NCI-H2171 (cell line): ENCODE results near the gene MAP4K4.

Experiments
- DNase-seq: peaks from one replicate; lab custom pipeline; 2025; lab: John Stamatoyannopoulos, UW

Gene MAP4K4

DNA sequence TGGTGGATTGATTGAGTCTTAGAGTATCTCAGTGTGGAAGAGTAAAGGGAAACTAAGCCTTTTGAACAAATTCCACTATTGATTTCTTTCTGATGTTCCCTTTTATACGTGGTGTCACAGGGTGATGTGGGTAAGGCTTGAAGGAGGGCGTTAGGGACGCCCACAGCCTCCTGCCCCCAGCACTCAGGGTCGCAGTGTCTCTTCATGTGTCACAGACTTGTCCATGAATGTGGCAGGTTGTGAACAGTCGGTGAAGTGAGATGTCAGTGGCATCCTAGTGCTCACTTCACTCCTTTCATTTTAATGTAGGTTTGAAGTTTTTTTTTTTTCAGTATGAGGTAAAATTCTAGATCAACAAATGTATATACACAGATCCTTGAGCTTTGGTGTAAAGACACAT, 171.0 kb downstream of the MAP4K4 start:
- DNase-seq = no peak

DNA sequence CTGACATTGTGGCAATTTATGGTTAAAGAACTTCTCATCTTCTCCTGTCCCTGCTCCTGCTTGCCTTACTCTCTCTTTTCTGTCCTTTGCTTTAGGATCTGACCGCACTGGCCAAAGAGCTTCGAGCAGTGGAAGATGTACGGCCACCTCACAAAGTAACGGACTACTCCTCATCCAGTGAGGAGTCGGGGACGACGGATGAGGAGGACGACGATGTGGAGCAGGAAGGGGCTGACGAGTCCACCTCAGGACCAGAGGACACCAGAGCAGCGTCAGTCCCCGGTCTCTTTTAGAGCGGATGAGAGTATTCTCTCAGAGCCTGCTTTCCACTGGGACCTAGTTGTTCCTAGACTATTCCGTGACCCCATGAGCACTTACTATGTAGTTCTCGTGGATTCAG, 172.0 kb downstream of the MAP4K4 start:
- DNase-seq = no peak

DNA sequence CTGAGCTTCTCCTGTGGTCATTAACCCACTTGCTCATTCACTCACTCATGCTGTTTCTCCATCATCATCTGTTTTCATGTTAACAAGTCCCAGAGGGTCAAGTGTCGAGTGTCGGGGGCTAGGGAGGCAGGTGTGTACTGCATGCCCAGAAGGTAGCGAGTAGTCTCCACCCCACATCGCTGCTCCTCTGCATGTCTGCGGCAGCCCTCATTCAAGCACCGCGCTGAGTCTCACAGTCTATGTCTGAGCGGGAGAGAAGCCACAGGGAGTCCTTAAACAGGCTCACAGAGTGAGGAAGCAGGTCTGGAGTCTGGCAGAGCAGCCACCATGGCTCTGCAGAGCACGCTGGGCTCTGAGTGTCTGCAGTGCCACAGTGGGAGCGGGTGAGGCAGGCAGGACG, 172.9 kb downstream of the MAP4K4 start:
- DNase-seq = no peak

DNA sequence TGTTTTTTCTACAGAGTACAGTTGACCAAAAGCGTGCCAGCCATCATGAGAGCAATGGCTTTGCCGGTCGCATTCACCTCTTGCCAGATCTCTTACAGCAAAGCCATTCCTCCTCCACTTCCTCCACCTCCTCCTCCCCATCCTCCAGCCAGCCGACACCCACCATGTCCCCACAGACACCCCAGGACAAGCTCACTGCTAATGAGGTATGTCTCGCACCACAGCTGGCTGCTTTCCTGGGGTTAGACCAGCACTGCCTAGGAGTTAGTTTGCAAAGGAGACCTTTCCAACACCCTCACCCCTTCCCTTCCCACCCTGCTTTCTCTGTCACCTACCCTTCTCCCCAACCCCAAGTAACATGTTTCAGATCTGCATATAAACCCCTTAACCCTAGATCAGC, 174.0 kb downstream of the MAP4K4 start:
- DNase-seq = no peak

DNA sequence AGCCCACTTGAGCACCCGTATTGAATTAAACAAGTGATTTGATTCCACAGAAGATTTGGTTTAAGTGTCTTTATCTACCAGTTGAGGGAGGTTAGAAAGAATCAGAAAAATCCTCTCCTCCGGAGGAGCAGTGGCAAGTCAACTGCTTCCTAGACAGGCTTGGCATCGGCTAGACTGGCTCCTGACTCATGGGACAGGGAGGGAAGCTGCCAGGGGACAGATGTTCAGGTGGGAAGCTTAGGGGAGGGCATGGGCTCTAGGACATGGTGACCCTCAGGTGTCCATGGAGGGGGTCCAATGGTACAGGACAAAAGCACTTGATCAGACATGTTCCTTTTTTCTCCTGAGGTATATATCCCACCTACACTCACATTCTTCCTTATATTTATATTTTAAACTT, 175.0 kb downstream of the MAP4K4 start:
- DNase-seq = no peak

DNA sequence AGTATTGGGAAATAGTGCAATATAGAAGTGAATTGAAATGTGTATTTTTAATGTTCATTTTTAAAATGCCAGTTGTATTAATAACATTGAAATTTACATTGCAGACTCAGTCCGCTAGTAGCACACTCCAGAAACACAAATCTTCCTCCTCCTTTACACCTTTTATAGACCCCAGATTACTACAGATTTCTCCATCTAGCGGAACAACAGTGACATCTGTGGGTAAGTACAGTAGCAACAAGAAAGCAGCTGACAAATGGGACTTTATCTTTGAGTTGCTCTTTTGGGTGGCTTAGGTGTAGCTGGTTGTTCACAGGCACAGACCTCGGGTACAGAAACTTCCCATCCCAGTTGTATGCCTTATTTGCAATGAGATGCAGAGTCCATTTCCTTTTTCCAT, 176.0 kb downstream of the MAP4K4 start:
- DNase-seq = no peak

DNA sequence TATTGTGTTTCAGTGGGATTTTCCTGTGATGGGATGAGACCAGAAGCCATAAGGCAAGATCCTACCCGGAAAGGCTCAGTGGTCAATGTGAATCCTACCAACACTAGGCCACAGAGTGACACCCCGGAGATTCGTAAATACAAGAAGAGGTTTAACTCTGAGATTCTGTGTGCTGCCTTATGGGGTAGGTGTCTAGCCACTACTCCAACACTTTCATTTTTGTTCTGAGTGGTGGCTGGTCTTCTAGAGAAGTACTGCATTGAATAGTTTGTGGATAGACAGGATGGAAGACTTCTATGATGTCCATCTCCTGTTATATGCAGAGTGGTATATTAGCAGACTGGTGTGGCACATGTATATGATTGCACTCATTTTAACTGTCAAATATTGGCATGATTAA, 176.6 kb downstream of the MAP4K4 start:
- DNase-seq = no peak

DNA sequence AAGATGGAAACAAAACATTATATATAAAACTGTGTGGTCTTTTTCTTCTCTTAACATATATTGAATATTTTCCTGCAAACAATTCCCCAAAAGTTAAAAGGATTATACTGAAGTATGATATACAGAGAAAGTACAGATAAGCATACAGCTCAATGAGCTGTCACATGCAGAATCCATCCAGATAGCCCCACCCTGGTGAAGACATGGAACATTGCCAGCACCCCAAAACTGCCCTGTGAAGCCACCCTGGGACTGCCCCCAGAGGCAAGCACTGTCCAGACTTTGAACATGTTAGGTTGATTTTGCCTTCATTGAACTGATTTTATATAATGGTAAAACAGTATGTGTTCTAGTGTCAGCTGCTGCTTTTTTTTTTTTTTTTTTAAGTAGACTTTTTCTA, 182.0 kb downstream of the MAP4K4 start:
- no peak for DNase-seq

DNA sequence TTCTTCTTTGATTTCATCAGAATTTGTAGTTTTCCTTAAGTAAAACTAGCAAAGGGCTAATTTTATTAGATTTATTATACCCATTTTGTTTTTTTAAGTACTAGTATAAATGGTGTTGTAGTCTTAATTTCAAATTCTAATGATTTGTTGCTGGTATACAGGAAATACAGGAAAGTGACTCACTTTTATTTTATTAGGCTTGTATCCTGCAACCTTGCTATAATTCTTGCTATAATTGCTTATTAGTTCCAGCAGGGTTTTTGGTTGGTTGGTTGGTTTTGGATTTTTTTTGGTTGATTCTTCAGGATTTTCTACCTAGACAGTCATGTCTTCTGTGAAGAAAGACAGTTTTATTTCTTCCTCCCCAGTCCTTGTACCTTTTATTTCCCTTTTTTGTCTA, 183.6 kb downstream of the MAP4K4 start:
- DNase-seq = no peak

DNA sequence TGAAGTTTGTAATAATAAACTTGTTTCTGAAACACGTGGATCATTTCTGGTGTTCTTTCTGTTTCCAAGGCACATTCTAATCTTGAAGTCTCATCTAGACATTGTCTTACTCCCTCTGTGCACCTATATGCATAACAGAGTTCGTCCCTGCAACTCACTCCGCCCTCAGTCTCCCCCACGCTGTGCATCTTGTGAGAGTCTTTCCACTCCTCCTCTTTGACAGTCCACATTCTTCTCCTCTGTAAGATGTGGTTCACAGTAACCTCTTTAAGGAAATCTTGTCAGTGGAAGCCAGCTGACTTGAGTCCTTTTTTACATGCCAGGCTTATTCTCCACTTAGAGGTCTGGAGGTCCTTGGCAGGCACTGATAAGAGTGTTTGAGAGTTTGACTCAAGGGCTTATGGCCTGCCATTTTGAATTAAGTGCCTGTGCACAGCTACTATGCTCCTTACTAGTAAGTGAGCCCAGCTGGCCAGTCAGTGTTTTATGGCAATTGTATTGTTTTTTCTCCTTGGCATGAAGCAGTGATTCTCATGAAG, 185.3 kb downstream of the MAP4K4 start:
- no peak for DNase-seq

DNA sequence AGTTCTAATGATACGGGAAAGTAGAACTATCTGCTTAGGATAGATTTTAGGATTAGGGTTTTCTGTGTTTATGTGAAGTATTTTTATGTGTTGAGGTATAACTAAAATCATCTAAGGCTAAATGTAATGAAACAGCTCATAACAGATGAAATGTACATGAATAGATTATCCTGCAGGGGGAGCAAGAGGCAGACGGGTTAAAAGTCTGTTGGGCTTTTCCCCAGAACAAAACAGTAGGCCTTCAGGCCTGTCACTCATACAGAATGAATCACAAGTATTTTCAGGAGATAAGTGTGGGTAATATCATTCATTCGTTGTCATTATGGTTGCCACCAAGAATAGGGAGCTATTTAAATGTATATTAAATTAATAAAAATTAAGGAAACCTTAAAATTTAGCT, 186.4 kb downstream of the MAP4K4 start:
- DNase-seq = no peak

DNA sequence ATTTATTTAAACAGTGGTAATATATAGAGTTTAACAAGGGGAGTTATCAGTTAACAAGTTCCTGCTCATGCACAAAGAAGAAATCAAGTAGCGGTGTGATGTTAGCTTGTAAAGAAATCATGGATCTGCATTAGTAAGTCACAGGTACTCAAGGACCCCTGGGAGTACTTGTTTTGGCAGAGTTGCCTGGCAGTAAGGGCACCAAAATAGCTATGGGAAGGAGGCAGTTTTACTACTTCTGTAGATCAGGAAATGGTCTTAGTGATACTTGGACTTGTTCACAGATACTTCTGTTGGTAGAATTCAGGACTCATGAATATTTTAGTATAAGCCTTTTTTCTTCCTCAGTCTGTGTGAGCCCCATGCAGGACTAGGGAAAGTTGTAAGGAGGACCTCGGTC, 186.9 kb downstream of the MAP4K4 start:
- no peak for DNase-seq

DNA sequence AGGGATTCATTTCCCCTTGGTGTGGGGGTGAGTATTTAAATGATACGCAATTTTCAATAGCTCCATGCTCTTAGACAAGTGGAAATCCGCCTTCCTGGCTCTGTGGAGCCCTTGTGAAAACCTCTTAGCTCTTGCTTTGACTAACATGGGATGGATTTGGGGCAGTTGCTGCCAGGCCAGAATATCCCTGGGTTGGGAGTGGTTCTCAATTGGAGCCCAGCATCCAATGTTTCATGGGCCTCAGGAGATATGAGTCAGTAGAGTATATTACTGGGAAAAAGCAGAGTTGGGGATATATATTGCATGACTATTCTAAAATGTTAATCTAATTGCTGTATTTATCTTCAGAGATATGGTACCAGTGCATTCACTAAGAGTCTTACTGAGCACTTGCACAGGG, 189.8 kb downstream of the MAP4K4 start:
- no peak for DNase-seq

DNA sequence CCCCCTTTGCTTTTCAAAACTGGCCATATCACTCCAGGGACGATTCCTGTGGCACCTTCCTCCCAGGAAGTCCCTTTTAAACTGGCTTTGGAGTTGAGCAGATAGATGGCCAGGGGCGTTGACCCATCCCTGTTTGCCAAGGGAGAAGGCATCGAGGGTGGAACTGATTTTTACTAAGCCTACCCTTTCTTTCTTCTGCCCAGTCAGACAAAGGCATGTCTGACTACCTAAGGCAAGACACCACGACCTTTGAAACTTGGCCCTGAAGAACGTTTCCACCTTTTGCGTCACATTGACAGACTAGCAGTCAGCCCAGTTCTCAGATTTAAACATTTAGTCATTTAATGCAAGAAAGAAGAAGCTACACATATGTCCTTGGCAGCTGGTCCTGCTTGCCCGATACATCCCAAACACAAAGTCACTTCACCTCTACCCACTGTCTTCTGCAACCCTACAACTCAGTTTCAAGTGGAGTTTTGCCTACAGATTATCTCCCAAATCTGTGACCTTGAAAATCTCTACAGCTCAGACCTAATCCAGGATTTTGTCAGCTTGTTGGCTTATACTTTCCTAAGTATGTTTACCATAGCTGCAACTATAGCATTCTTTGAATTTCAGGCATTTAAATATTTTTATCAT, 192.1 kb downstream of the MAP4K4 start:
- no peak for DNase-seq

DNA sequence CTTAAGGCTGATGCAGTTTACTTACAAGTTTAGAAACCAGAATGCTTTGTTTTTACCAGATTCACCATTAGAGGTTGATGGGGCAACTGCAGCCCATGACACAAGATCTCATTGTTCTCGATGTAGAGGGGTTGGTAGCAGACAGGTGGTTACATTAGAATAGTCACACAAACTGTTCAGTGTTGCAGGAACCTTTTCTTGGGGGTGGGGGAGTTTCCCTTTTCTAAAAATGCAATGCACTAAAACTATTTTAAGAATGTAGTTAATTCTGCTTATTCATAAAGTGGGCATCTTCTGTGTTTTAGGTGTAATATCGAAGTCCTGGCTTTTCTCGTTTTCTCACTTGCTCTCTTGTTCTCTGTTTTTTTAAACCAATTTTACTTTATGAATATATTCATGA, 194.9 kb downstream of the MAP4K4 start:
- DNase-seq = no peak

DNA sequence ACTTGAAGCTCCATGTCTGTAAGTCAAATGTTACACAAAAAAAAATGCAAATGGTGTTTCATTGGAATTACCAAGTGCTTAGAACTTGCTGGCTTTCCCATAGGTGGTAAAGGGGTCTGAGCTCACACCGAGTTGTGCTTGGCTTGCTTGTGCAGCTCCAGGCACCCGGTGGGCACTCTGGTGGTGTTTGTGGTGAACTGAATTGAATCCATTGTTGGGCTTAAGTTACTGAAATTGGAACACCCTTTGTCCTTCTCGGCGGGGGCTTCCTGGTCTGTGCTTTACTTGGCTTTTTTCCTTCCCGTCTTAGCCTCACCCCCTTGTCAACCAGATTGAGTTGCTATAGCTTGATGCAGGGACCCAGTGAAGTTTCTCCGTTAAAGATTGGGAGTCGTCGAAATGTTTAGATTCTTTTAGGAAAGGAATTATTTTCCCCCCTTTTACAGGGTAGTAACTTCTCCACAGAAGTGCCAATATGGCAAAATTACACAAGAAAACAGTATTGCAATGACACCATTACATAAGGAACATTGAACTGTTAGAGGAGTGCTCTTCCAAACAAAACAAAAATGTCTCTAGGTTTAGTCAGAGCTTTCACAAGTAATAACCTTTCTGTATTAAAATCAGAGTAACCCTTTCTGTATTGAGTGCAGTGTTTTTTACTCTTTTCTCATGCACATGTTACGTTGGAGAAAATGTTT, 196.3 kb downstream of the MAP4K4 start:
- no peak for DNase-seq

DNA sequence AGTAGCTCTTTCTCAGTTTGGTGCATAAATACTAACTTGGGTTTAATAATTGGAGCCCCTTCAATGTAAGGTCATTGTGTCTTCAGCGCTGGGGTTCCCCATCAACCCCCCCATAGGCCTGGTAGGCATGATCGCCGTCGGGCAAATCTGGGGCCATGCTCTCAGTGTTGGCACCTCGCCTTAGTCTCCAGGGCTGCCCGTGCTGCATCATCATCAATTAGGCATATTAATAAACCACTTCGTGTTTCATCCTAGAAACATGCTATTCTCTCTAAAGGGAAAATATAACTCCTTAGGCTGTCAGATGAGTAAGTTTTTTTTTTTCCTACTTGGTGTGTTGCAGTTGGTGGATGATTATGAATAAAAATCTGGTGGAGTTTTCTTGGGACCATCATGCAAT, 197.5 kb downstream of the MAP4K4 start:
- no peak for DNase-seq

DNA sequence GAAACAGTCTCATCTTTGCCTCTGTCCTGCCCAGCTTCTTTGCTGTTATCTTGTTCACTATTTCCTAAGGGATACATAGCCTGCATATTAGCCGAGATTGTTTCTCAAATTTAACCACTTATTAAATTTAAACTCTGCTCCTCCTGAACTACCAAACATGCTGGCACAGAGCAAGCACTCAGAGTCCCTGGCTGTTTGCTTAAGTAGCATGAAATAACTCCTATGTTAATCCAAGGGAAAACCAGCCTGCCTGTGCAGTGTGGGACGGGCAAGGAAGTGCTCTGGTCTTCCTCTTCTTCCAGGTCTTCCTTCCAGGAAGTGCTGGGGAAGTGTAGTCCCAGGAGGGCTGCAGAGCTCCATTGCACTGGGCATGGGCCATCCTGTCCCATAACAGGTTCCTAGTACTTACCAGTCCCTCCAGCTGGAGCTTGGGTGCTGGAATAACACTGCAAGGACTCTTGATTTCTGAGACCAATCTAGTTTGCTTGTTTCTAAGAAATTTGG, 198.4 kb downstream of the MAP4K4 start:
- DNase-seq = no peak

DNA sequence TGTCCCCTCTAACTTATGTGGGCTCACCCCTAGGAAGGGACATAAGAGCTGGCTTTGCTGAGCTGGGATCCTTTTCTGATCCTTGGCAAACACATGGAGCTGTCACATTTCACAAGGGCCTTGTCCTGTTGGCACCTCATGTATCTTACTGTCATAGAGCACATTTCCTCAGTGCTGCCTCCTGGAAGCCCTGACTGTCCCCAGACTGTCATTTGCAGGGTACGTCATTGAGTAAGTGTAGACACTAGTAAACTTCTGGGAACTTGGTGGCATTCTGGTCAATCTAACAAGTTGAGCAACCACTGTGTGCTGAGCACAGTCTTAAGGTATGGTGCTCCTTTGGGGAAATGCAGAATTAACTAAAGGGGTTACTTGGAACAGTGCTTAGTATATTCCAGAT, 199.8 kb downstream of the MAP4K4 start:
- DNase-seq = no peak

DNA sequence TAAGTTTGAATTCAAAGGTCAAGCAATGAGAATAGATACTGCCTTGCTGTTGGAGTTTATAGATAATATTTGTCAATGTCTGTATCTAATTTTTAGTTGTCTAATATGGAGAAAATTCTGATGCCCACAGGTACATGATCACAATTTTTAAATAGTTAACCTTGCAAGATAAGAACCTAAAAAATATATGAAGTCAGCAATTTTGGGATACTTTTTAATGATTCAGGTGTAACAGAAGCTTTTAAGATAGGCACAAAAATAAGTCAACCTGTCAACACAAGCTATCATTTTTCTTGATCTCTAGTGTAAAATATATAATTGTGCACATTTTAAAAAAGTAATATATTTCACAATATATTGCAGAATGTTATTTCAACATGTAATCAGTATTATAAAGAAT, 201.8 kb downstream of the MAP4K4 start:
- DNase-seq = no peak

DNA sequence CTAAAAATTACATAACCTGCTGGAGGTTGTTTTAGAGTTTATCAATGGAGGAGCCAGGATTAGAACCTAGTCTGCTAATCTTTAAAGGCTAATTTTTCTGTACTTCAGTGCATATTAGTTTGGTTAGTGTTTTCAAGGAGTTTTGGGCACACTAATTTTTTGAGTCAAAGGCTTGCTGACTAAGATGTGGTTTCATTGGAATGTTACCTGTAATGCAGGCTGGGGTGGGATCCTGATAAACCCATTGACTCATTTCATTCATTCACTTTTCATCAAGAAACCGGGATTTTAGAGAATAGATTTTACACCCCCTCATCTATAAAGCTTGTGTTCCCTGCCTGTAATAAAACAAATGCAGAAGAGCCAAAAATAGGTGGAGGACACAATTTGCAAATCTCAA, 202.4 kb downstream of the MAP4K4 start:
- DNase-seq = no peak

DNA sequence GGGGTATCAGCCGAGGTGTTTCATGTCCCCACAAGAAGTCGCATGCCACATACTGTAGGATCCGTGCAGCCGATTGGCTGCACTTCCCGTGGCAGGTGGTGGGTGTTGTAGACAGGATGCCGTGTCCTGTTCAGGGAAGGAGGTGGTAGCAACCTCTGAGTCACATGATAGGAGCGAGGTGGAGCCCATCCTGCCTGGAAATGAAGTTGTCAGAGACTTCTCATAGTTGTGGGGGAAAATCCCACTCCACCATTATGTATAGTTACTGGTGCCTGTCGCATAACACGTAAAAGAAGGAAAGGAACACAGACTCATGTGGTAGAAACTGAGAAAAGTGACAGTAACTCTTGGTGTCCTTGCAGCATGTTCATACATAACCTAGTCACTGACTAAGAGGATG, 202.9 kb downstream of the MAP4K4 start:
- DNase-seq = no peak

DNA sequence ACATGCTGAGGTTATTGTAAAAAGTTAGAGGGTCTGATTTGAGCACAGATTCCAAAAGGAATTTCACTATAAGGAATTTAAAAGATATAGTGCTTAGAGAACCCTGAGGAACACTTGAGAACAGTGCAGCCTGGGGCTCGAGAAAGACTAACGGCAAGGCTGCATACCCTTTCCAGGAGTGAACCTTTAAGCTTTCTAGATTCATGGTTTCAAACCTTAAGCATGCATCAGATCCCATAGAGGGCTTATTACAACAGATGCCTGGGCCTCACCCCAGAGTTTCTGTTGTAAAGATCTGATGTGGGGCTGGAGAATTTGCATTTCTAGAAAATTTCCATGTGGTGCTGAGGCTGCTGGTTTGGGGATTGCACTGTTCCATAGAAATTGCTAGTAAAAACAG, 203.7 kb downstream of the MAP4K4 start:
- no peak for DNase-seq

DNA sequence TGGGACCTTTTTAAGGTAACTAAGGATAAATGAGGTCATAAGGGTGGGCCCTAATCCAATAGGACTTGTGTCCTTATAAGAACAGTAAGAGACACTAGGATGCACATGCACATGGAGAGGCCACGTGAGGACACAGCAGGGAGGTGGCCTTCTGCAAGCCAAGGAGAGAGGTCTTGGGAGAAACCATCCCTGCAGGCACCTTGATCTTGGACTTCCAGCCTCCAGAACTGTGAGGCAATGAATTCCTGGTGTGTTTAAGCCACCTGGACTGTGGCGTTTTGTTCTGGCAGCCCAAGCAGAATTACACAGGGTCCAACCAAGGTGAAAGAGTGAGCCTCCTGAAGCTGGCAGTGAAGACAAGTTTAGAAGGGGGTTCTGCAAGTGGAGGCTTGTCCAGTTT, 204.7 kb downstream of the MAP4K4 start:
- DNase-seq = no peak
